GM19240 (cell line): Measurements from ENCODE around the gene NT5C3A.
"Not testable (repeated sequence)": the region's sequence is repeated elsewhere in the genome, so short reads cannot be mapped to it uniquely, and the experiment has no call there.

Experiments
- DNase-seq: peaks from one replicate; pipeline ENCODE4 v3.0.0; 2011; ENCODE audit warnings: low spot score; ENCODE audit not compliant: insufficient read length

NT5C3A gene

GRCh38 chr7:33041631-33042428 is 20.7 kb downstream of the NT5C3A start:
- no peak for DNase-seq

- peak; percentile 43 for DNase-seq
Measured at GRCh38 chr7:33040803-33041516, 21.6 kb downstream of the NT5C3A start.

- no peak for DNase-seq
Measured at GRCh38 chr7:33039903-33040292, 22.7 kb downstream of the NT5C3A start.

- DNase-seq, result no peak
Measured at GRCh38 chr7:33039257-33039902, 23.2 kb downstream of the NT5C3A start.

GRCh38 chr7:33038639-33039038 is 23.9 kb downstream of the NT5C3A start:
- DNase-seq, result no peak

GRCh38 chr7:33035776-33036175 is 26.8 kb downstream of the NT5C3A start:
- DNase-seq, result no peak

GRCh38 chr7:33024189-33024757 is 38.3 kb downstream of the NT5C3A start:
- DNase-seq, result no peak

GRCh38 chr7:33012364-33012763 is 50.2 kb downstream of the NT5C3A start:
- no peak for DNase-seq

- DNase-seq, result no peak
Measured at GRCh38 chr7:33009734-33010133, 52.8 kb downstream of the NT5C3A start.

- not testable (repeated sequence) for DNase-seq
Measured at GRCh38 chr7:33005690-33006089, 56.9 kb downstream of the NT5C3A start.

- not testable (repeated sequence) for DNase-seq
Measured at GRCh38 chr7:33005193-33005592, 57.4 kb downstream of the NT5C3A start.

- DNase-seq, result not testable (repeated sequence)
Measured at GRCh38 chr7:33004104-33004616, 58.4 kb downstream of the NT5C3A start.

GRCh38 chr7:33003111-33003510 is 59.5 kb downstream of the NT5C3A start:
- DNase-seq, result not testable (repeated sequence)

- not testable (repeated sequence) for DNase-seq
Measured at GRCh38 chr7:32999380-32999779, 63.2 kb downstream of the NT5C3A start.

GRCh38 chr7:32998361-32999171 is 64.0 kb downstream of the NT5C3A start:
- not testable (repeated sequence) for DNase-seq

GRCh38 chr7:32997956-32998355 is 64.6 kb downstream of the NT5C3A start:
- DNase-seq, result not testable (repeated sequence)

- DNase-seq, result not testable (repeated sequence)
Measured at GRCh38 chr7:32992750-32993149, 69.8 kb downstream of the NT5C3A start.

GRCh38 chr7:32991975-32992700 is 70.4 kb downstream of the NT5C3A start:
- DNase-seq, result not testable (repeated sequence)

- DNase-seq, result not testable (repeated sequence)
Measured at GRCh38 chr7:32991068-32991585, 71.4 kb downstream of the NT5C3A start.

GRCh38 chr7:32988148-32988547 is 74.4 kb downstream of the NT5C3A start:
- not testable (repeated sequence) for DNase-seq
